GM18505 (cell line): ENCODE data around the gene EGR4.
"Not testable (repeated sequence)": the region's sequence is repeated elsewhere in the genome, so short reads cannot be mapped to it uniquely, and the experiment has no call there.

ENCODE experiments used
- ATAC-seq: cut with Tn5 transposase; IDR thresholded peaks from one replicate; pipeline ENCODE4 v1.9.1; 2021; ENCODE audit not compliant: unreplicated experiment
- POLR2A ChIP-seq: IDR thresholded peaks from 4 replicates; pipeline ENCODE4 v1.6.1; 2011; ENCODE audit warnings: borderline replicate concordance; ENCODE audit not compliant: insufficient read depth, insufficient read length; ENCODE audit errors: extremely low read depth

The EGR4 gene

DNA sequence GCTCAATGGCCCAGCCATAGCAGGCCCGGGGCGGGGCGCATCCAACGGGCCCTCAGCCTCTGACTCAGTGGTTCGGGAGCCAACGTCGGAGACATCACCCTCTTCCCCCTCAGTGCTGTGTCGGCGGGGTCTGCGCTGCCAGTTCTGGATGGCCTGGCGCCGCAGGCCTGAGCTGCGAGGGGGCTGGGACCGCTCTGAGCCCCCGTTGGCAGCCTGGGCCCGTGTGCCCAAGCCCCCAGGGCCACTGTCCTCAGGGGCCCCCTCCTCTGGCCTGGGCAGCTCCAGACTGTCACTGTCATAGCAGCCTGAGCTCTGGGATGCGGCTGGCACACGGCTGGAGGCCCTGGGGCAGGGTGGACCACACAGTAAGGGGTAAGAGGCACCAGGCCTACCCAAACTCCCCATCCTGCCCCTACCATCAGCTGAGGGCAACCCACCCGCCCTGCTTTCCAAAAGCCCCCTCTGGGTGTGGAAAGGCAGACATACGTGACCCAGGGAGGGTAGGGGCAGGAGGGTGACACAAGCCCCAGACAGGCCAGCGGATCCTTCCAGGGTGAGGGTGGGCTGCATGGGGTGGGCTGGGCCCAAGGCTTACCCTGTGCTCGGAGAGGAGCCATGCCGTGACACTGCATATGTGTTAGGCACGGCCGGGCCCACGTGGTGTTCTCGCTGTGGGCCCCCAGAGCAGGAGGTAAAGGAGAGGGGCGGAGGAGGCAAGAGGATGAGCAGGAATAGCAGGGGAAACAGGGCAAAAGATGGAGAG is 27.9 kb downstream of the EGR4 start:
- ATAC-seq, result no peak
- no peak for TF ChIP-seq POLR2A

DNA sequence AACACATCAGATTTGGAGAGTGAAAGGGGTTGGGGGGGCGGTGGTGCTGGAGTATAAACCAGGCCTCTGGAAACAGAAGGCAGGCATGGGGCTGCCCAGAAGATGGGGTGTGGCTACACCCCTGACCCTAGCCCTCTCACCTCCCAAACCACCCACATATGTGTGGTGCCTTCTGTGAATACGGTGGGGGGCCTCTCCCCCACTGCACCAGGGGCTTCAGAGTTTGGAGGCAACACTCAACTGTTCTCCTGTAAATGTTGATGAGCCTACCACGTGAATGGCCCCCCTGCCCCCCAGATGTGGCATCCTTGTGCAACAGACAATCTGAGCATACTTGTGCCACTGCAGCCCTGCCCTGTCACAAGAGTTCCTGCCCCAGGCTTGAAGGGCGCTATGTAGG is 28.6 kb downstream of the EGR4 start:
- no peak for TF ChIP-seq POLR2A
- no peak for ATAC-seq

DNA sequence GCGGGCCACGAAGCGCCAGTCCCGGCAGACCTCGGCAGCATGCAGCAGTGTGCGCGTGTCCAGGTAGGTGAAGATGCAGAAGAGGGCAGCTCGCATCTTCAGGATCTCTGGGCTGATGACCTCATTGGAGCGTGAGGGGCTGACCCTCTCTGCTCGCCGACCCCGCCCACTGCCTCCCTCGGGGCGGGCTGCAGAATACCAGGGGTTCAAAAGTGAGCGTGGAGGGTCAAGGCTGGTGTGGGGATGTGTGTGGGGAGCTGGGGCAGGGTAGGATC is 29.1 kb downstream of the EGR4 start:
- TF ChIP-seq POLR2A, result no peak
- no peak for ATAC-seq

DNA sequence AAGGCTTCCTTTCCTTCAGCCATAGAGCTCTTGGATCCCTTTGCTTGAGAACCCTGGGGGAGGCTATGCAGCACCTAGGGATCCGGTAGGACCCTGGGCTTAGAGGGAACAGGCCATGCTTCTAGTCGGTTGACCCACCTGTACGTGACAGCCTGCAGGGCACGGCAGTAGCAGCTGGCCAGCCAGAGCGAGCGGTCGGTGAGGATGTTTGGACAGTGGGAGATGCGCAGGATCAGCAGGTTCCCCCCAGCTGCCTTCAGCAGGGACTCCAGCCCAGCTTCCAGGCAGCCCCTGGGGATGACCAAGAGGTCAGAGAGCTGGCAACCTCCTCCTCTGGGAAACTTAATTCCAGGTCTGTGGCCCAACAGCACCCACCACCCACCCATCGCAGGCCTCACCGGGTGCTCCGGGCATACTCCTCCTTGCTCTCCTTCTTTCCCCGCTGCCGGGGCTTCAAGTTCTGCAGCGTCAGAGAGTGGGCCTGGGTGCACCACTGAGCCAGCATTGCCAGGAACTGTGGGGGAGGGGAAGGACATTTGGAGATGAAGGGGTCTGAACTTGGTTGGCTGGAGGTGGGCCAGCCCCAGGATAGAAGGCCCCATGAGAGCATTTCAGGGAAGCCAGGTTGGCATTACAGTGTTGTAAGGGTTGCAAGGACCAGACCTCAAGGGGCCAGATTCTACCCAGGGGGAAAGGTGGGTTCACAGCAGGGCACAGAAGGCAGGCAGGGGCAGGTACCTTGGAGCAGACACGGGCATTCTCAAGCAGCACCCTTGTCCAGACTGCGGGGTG is 29.6 kb downstream of the EGR4 start:
- no peak for TF ChIP-seq POLR2A
- no peak for ATAC-seq

DNA sequence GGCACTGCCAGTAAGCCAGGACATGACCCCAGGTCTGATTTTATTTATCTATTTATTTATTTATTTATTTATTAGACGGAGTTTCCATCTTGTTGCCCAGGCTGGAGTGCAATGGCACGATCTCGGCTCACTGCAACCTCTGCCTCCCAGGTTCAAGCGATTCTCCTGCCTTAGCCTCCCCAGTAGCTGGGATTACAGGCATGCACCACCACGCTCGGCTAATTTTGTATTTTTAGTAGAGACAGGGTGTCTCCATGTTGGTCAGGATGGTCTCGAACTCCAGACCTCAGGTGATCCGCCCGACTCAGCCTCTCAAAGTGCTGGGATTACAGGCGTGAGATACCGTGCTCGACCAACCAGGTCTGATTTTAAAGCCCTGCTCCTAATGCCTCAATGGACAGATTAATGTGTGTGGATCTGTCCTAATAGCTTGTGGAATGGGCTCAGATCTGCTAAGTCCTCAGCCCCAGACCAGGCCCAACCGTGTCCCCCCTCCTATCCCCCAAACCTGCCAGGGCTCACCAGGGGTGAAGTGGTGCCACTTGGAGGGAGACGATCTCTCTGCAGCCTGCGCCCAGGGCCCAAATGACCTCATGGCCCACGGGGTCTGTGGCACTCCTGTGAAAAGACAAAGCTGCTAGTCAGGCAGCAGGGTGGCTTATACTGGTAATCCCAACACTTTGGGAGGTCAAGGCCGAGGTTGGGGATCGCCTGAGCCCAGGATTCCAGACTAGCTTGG is 30.5 kb downstream of the EGR4 start:
- ATAC-seq, result not testable (repeated sequence)

DNA sequence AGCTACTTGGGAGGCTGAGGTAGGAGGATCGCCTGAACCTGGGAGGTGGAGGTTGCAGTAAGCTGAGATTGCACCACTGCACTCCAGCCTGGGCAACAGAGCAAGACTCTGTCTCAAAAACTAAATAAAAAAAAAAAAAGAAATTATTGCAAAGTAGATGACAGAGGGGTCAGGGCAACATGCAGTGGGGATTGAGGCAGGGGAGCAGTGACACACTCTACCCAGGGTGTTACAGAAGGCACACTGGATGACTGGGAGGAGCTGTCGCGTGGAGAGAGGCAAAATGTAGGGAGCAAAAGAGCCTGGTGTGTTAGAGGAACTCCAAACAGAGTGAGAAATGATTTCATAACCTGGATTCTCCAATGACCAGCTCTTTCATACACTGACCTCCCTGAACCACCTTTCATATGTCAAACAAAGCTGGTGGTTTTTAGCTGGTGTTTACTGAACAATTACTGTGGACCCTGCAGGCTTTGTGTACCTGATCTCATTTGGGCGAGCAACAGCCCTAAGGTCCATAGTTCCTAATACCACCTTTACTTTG is 31.2 kb downstream of the EGR4 start:
- TF ChIP-seq POLR2A, result no peak

DNA sequence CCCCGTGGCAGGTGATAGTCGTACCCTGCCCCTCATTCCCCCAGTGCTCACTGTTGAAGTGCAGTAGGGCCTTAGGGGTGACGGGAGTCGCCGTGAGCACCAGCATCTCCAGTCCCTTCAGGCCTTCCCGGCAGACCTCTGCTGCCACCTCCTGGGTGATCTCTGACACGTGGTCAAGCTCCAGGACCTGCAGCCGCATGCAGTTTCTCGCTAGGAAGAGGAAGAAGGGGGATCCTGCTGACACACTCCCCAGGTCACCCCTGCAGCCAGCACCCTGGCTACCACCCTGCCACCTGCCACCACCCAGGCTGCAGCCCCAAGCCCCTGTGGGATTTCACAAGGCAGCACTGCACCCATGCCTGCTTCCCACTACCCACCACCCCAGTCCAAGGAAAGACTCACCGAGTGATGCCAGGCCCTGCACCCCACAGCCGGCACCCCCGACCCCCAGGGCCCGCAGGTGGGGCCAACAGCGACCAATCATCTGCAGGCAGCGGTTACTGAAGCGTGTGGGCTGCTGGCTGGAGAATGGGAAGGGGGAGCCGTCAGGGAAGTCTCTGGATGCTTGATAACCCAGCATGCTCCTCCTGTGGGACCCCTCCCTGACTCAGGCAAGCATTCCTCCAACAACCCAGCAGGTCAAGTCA is 32.9 kb downstream of the EGR4 start:
- no peak for ATAC-seq

More for the DNA sequence above, 31.2 kb downstream of the EGR4 start:
- ATAC-seq, result no peak

DNA sequence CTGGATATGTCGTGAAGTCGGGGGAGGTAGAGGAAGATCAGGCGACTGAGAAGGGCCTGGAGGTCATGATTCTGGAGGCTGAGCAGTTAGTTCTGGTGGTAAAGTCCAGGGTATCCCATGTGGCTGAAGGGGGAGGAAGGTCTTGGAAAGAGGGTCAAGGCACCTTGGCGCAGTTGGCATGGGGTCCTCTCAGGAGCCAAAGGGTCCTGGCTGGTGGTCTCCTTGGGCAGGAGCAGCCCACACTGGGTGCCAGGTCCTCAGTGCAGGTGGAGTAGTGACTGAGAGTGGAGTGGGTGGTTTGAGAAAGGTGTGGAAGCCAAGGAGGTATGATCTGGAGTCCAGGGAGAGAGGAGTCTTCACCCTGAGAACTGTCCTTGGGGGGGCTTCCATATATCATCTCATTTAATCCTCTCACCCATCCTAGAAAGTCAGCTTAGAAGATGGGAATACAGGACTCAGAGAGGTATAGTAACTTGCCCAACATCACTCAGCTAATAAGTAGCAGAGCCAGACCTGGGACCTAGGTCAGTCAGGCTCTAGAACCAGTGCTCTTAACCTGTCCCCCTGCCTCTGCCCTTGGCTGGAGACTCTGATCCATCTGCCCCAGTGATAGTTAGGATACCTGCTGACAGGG is 33.5 kb downstream of the EGR4 start:
- TF ChIP-seq POLR2A, result no peak
- no peak for ATAC-seq

More for the DNA sequence above, 32.9 kb downstream of the EGR4 start:
- no peak for TF ChIP-seq POLR2A

DNA sequence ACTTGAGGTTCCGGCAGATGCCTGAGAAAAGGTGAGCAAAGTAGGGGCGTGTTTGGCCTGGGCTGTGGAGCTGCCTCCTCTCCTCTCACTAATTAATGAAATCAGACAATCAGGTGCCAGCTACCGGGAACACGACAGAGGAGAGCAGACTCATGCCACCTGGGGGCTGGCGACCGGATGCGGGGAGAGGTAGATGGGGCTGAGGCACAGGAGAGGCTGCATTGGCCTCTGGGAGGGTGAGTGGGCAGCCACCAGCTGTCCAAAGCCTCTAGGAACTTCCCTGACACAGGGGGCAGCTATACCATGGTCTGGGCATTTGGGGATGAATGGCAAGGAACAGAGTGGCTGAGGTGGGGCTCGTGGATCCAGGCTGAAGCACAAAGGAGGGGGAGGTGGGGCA is 34.1 kb downstream of the EGR4 start:
- no peak for ATAC-seq
- no peak for TF ChIP-seq POLR2A

DNA sequence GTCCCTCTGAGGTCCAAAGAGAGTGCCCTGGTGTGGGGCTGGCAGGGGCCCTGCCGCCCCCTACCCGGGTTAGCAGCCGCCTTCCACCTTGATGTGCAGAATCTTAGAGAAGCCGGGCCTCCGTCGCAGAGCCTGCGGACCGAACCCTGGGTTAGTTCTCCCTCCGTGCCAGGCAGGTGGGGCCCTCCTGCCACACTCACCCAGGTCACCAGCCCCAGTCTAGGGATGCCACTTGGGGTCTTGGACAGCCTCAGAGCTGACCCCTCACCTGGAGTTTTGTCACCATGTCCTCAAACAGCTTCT is 34.5 kb downstream of the EGR4 start:
- TF ChIP-seq POLR2A, result no peak
- no peak for ATAC-seq

DNA sequence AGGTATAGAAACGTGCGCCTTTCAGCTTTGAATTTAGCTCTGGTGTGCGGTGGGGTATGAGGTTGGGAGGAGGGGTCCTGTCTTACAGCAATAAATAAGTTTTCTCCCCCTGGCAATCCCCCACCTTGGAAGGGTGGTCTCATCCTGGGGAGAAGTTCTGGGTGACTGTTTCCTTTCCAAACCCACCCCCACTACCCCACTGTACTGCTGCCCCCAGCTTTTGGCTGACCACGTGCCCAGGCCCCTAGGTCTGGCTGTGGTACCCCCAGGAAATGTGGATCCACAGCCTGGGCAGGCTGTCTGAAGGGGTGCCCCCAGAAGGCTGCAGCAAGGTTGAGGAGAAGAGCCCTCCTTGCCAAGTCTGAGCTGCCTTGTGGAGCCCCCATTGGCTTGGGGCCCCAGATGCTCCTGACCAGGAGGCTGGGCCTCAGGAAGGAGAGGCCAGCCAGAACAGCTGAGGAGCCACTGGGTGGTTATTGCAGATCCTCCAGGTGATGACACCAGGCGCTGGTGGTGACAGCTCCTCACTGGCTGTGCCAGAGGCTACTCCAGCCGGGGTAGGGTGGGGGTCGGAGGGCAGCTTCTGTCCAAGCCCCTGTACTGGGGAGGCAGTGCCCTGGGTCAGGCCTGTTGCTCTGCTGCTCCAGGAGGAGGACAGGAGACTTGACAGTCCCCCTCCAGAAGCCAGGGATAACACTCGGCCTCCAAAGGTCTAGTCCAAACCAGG is 35.0 kb downstream of the EGR4 start:
- no peak for TF ChIP-seq POLR2A
- no peak for ATAC-seq

DNA sequence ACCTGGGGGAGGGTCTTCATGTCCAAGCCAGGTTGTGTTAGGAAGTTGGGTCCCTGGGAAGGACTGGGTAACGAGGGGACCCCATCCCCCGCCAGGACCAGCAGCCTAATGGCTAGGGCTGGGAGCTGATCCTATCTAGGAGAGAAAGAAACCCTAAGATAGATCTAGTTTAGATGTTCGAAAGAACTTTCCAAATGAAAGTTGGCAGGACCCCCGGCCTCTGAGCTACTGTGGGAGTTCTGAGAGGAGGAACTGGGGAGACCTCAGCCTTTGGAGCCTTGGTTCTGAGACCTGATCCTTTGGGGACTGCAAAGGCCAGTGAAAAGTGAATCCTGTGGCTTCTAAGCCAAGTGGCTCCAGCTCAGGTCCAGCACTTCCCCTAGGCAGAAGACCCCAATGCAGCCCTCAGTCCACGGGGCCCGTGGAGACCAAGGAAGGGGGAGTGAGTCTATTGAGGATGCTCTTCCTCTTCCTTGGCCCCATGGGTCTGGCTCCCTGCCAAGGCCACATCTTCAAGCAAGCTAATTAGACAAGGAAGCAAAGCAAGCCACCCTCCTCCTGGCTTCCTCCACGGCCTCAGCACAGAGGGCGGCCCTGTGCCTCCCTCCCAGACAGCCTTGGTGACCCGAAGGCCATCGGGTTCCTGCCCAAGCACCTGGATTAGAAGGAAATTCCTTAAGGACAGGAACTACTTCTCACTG is 35.8 kb downstream of the EGR4 start:
- no peak for ATAC-seq
- TF ChIP-seq POLR2A, result no peak
